Endothelial cell (in vitro differentiated cells): ENCODE measurements around the gene EFCAB12. TPM values are rescaled to one million over a fixed set of nuclear protein-coding genes. Genes with fewer than 3 reads are reported as not detected.

ENCODE experiments used
- DNase-seq: peaks from one replicate; pipeline ENCODE4 v3.0.0; 2021; ENCODE audit warnings: low spot score
- H3K27ac Mint-ChIP-seq: one replicate; pipeline ENCODE4 v1.8.0; 2021; ENCODE audit warnings: mixed read lengths, inconsistent platforms; ENCODE audit not compliant: unreplicated experiment
- H3K27me3 Mint-ChIP-seq: one replicate; pipeline ENCODE4 v1.8.0; 2021; ENCODE audit warnings: mild to moderate bottlenecking, moderate library complexity, mixed read lengths, inconsistent platforms; ENCODE audit not compliant: unreplicated experiment
- H3K36me3 Mint-ChIP-seq: one replicate; pipeline ENCODE4 v1.8.0; 2021; ENCODE audit warnings: mild to moderate bottlenecking, low read depth, mixed read lengths, inconsistent platforms; ENCODE audit not compliant: unreplicated experiment
- H3K4me1 Mint-ChIP-seq: one replicate; pipeline ENCODE4 v1.8.0; 2021; ENCODE audit warnings: mild to moderate bottlenecking, mixed read lengths, inconsistent platforms; ENCODE audit not compliant: unreplicated experiment
- H3K4me3 Mint-ChIP-seq: one replicate; pipeline ENCODE4 v1.8.0; 2021; ENCODE audit warnings: mild to moderate bottlenecking, mixed read lengths, inconsistent platforms; ENCODE audit not compliant: unreplicated experiment
- H3K9me3 Mint-ChIP-seq: one replicate; pipeline ENCODE4 v1.8.0; 2021; ENCODE audit warnings: mixed read lengths, inconsistent platforms; ENCODE audit not compliant: unreplicated experiment
- total RNA-seq: library from RNA; stranded (reverse); fragmentation: NEBNext Ultra II Directional; extraction: Animal tissue kit (Norgen Biotek cat#: 25700); gene quantifications from one replicate; pipeline ENCODE4 v1.2.1, GENCODE V29; 2021; ENCODE audit not compliant: unreplicated experiment
- TF ChIP-seq, protein P1 (sequence below): fragments of 200-600 bp; sonication (generic); IDR thresholded peaks from one replicate; pipeline ENCODE4 v1.5.0; 2021; ENCODE audit warnings: antibody characterized with exemption; ENCODE audit not compliant: unreplicated experiment

The EFCAB12 gene
- total RNA-seq, 1 donor from 2014 or later: 0.21 TPM

DNA sequence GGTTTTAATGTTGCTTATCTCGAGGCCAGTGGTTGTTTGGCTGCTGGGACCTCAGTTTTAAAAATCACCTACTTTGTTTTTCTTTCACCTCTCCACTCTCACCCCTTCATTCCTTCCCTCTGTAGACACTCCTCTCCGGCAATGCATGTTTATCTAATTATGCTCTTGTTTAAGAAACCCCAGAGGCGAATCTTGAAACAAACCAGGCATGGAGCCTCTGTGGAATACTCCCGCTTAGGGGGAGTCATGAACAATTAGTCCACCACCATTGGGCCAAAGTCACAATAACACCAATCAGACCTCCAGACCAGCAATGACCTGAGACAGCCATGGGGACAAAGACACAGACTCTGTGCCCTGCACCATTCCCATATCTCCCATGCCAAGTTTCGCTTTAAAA, 53.3 kb downstream of the EFCAB12 start:
- no peak overlapping the region for H3K27ac Mint-ChIP-seq

DNA sequence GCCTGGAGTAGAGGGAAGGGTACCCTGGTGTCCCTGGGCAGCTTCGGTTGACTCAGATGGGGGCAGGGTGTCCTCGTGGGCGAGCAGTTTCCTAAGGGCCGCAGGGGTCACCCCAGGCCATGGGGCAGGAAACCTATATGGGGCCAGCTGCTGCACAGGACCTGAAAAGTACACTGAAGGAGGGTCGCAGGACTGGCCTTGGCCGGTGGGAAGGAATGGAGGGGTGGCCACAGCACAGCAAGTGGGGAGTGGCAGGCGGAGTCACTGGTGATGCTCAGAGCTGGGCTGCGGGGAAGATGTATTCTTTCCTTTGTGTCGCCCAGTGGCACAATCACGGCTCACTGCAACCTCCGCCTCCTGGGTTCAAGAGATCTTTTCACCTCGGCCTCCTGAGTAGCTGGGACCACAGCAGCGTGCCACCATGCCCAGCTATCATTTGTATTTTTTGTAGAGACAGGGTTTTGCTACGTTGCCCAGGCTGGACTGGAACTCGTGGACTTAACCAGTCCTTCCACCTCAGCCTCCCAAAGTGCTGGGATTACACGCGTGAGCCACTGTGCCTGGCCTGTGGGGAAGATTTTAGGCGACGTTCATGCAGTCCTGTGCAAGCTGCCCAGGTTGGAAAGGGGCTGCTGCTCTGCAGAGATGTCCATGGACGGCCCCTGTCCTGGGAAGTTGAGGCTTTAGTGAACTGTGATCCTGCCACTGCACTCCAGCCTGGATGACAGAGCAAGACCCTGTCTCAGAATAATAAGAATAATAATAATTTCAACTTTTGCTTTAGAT, 57.2 kb downstream of the EFCAB12 start:
- DNase-seq: no peak
- H3K27me3 Mint-ChIP-seq: peaks cover 5% of the 10 kb centered on the region
- H3K36me3 Mint-ChIP-seq: no peaks in the 10 kb centered on the region
- no peak overlapping the region for H3K27ac Mint-ChIP-seq
- H3K4me1 Mint-ChIP-seq: no peaks in the 10 kb centered on the region
- TF ChIP-seq, protein P1, sequence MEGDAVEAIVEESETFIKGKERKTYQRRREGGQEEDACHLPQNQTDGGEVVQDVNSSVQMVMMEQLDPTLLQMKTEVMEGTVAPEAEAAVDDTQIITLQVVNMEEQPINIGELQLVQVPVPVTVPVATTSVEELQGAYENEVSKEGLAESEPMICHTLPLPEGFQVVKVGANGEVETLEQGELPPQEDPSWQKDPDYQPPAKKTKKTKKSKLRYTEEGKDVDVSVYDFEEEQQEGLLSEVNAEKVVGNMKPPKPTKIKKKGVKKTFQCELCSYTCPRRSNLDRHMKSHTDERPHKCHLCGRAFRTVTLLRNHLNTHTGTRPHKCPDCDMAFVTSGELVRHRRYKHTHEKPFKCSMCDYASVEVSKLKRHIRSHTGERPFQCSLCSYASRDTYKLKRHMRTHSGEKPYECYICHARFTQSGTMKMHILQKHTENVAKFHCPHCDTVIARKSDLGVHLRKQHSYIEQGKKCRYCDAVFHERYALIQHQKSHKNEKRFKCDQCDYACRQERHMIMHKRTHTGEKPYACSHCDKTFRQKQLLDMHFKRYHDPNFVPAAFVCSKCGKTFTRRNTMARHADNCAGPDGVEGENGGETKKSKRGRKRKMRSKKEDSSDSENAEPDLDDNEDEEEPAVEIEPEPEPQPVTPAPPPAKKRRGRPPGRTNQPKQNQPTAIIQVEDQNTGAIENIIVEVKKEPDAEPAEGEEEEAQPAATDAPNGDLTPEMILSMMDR: no peak
- H3K9me3 Mint-ChIP-seq: no peaks in the 10 kb centered on the region
- no peak overlapping the region for H3K4me3 Mint-ChIP-seq

More for the DNA sequence above, 53.3 kb downstream of the EFCAB12 start:
- no peak for DNase-seq
- H3K36me3 Mint-ChIP-seq: no peaks in the 10 kb centered on the region
- no peaks in the 10 kb centered on the region for H3K9me3 Mint-ChIP-seq
- H3K4me1 Mint-ChIP-seq: peaks cover 6% of the 10 kb centered on the region
- H3K27me3 Mint-ChIP-seq: peaks cover 4% of the 10 kb centered on the region
- no peak overlapping the region for H3K4me3 Mint-ChIP-seq
- TF ChIP-seq, protein P1: no peak

DNA sequence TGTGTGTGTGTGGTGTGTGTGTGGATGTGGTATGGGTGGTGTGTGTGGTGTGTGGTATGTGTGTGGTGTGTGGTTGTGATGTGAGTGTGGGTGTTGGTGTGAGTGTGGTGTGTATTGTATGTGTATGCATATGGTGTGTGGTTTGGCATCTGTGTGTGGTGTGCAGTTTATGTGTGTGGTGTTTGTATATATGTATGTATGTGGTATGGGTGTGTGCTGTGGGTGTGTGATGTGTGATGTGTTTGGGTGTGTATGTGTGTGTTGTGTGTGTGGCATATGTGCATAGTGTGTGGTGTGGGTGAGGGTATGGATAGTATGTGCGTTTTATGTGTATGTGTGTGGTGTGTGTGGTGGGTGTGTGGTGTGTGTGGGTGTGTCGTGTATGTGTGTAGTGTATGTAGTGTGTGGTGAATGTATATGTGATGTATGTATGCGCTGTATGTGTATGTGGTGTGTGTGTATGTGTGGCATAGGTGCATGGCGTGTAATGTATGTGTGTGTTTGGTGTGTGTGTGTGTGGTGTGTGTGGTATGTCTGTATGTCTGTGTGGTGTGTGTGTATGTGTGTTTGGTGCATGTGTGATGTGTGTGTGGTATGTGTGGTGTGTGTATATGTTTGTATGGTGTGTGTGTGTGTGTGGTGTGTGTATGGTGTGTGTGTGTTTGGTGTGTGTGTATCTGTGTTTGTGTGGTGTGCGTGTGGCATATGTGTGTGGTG, 58.0 kb downstream of the EFCAB12 start:
- no peak overlapping the region for H3K4me3 Mint-ChIP-seq
- no peak for DNase-seq
- H3K36me3 Mint-ChIP-seq: no peaks in the 10 kb centered on the region
- TF ChIP-seq, protein P1: no peak
- no peaks in the 10 kb centered on the region for H3K9me3 Mint-ChIP-seq
- no peak overlapping the region for H3K27ac Mint-ChIP-seq
- H3K4me1 Mint-ChIP-seq: no peaks in the 10 kb centered on the region
- peaks cover 5% of the 10 kb centered on the region for H3K27me3 Mint-ChIP-seq

DNA sequence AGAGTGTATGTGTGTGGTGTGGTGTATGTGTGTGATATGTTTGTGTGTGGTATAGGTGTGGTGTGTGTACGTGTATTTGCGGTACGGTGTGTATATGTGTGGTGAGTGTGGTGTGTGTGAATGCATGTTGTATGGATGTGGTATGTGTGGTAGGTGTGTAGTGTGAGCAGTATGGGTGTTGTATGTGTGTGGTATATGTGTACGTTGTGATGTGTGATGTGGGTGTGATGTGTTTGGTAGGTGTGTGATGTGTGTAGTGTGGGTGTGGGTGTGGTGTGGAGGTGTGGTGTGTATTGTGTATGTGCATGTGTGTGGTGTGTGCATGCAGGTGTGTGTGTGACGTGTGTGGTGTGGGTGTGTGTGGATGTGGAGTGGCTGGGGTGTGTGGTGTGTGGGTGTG, 58.7 kb downstream of the EFCAB12 start:
- H3K27ac Mint-ChIP-seq: no peak overlapping the region
- peaks cover 3% of the 10 kb centered on the region for H3K4me1 Mint-ChIP-seq
- no peaks in the 10 kb centered on the region for H3K36me3 Mint-ChIP-seq
- no peak overlapping the region for H3K4me3 Mint-ChIP-seq
- TF ChIP-seq, protein P1: no peak
- DNase-seq: no peak
- peaks cover 5% of the 10 kb centered on the region for H3K27me3 Mint-ChIP-seq
- no peaks in the 10 kb centered on the region for H3K9me3 Mint-ChIP-seq

DNA sequence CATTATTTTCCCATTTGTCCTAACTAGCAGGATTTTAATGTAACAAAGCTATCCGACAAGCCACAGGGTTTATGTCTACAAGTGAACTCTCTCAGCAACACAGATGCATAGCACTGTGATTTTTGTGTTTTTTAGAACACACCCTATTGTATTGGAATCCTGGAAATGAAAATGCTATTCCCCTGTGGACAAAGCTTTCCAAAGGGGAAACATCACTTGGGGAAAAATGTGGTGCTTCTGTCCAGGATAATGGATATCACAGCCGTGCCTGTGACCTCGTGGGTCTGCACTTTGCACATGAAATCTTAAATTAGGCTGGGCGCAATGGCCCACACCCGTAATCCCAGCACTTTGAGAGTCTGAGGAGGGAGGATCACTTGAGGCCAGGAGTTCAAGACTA, 60.6 kb downstream of the EFCAB12 start:
- Mint-ChIP-seq H3K27me3 (peaks cover 5% of the 10 kb centered on the region), H3K27ac (no peak overlapping the region), H3K4me3 (no peak overlapping the region), H3K4me1 (peaks cover 3% of the 10 kb centered on the region), H3K9me3 (no peaks in the 10 kb centered on the region), H3K36me3 (peaks cover 4% of the 10 kb centered on the region)
- TF ChIP-seq, protein P1: no peak
- no peak for DNase-seq
